PFSK-1 (cell line): Measurements from ENCODE around the gene PTPRM.

Source experiments
- POLR2AphosphoS5 ChIP-seq: IDR thresholded peaks from 2 replicates; pipeline ENCODE4 v1.6.1; 2012; ENCODE audit warnings: low read depth, mild to moderate bottlenecking, control low read depth, low read length, moderate library complexity
- TAF1 ChIP-seq: IDR thresholded peaks from 2 replicates; pipeline ENCODE4 v1.6.1; 2012; ENCODE audit warnings: low read length, control low read depth, borderline replicate concordance; ENCODE audit not compliant: insufficient read depth
- TF ChIP-seq, protein P1 (sequence below), 2 experiments: IDR thresholded peaks; 2 replicates each; pipeline versions ENCODE4 v1.6.1 to v1.8.0; 2011 to 2012; ENCODE audit warnings: low read depth in 2 of 2, low read length in 2 of 2, control low read depth in 1 of 2, inconsistent platforms in 1 of 2, mild to moderate bottlenecking in 1 of 2, moderate library complexity in 1 of 2; ENCODE audit not compliant: insufficient read depth in 1 of 2

DNA sequence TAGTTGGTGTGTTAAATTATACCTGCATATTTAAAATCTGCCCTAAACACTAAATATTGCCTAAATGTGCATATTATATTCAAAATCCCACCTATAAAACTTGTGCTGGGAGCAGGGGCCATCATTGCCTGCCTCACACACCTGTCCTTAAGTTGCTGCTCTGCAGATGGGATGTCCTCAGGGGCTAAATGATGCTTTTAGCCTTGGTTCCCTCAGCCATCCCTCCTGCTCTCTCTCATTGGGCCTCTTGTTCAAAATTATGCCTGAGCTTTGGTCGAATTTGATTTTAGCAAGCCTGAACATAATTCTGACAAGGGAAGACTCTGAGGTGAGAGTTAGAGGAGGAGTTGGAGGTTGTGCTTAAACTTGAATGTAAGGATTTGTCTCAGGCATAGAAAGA is 723.8 kb downstream of the PTPRM start:
- no peak for TF ChIP-seq POLR2AphosphoS5
- TF ChIP-seq, protein P1, sequence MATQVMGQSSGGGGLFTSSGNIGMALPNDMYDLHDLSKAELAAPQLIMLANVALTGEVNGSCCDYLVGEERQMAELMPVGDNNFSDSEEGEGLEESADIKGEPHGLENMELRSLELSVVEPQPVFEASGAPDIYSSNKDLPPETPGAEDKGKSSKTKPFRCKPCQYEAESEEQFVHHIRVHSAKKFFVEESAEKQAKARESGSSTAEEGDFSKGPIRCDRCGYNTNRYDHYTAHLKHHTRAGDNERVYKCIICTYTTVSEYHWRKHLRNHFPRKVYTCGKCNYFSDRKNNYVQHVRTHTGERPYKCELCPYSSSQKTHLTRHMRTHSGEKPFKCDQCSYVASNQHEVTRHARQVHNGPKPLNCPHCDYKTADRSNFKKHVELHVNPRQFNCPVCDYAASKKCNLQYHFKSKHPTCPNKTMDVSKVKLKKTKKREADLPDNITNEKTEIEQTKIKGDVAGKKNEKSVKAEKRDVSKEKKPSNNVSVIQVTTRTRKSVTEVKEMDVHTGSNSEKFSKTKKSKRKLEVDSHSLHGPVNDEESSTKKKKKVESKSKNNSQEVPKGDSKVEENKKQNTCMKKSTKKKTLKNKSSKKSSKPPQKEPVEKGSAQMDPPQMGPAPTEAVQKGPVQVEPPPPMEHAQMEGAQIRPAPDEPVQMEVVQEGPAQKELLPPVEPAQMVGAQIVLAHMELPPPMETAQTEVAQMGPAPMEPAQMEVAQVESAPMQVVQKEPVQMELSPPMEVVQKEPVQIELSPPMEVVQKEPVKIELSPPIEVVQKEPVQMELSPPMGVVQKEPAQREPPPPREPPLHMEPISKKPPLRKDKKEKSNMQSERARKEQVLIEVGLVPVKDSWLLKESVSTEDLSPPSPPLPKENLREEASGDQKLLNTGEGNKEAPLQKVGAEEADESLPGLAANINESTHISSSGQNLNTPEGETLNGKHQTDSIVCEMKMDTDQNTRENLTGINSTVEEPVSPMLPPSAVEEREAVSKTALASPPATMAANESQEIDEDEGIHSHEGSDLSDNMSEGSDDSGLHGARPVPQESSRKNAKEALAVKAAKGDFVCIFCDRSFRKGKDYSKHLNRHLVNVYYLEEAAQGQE (IDR thresholded peaks at IDR 0.05; ENCODE audit: insufficient read depth in 1 of 2, low read depth in 2 of 2, low read length in 2 of 2): no peak
- no peak for TF ChIP-seq TAF1
